Activated T-helper 1 cell treated with anti-CD3 and anti-CD28 coated beads, Interleukin-12 subunit alpha, Interleukin-12 subunit beta, Interleukin-2, Interleukin-4 antibody, amounts not matched to agents 30 ng/mL and 10 ng/mL and 1 ng/mL, durations not matched to agents 14 hours and 24 hours and 36 hours (primary cell): ENCODE measurements around the gene PSD2. TPM values are rescaled to one million over a fixed set of nuclear protein-coding genes. Genes with fewer than 3 reads are reported as not detected.

Source experiments
- DNase-seq: peaks from one replicate; pipeline ENCODE4 v3.0.0; 2021; ENCODE audit warnings: low spot score
- H3K27ac Mint-ChIP-seq: one replicate; pipeline ENCODE4 v1.8.0; 2021; ENCODE audit warnings: mild to moderate bottlenecking, mixed read lengths
- H3K27me3 Mint-ChIP-seq: one replicate; pipeline ENCODE4 v1.8.0; 2022; ENCODE audit warnings: mild to moderate bottlenecking, moderate library complexity, mixed read lengths; ENCODE audit not compliant: insufficient read depth
- H3K36me3 Mint-ChIP-seq: one replicate; pipeline ENCODE4 v1.8.0; 2021; ENCODE audit warnings: low read depth, mixed read lengths
- H3K4me1 Mint-ChIP-seq: one replicate; pipeline ENCODE4 v1.8.0; 2021; ENCODE audit warnings: low read depth, mixed read lengths
- H3K4me3 Mint-ChIP-seq: one replicate; pipeline ENCODE4 v1.8.0; 2021; ENCODE audit warnings: mild to moderate bottlenecking, moderate library complexity, mixed read lengths
- H3K9me3 Mint-ChIP-seq: one replicate; pipeline ENCODE4 v1.8.0; 2021; ENCODE audit warnings: mixed read lengths
- intact Hi-C: fragments of 100-400 bp; cut with micrococcal nuclease; formaldehyde crosslinking; loops from one replicate; pipeline ENCODE4 v1.15.1; 2024
- total RNA-seq: library from RNA; stranded (reverse); gene quantifications from 2 replicates; pipeline ENCODE4 v1.2.3, GENCODE V29; 2022

PSD2 gene
- not detected in 2 replicates for total RNA-seq

GRCh38 chr5:139795074-139796001 is at the start of gene PSD2:
Gene PSD2 (plus strand): TSS chr5:139795808. CDS start chr5:139809441, 13,633 bp downstream.
- no peaks in the 10 kb centered on the region for H3K4me1 Mint-ChIP-seq
- intact Hi-C loops, result no loop called here
- no peak for DNase-seq
- H3K9me3 Mint-ChIP-seq, result no peaks in the 10 kb centered on the region
- H3K27me3 Mint-ChIP-seq, result peaks cover 63% of the 10 kb centered on the region
- no peaks in the 10 kb centered on the region for H3K36me3 Mint-ChIP-seq
- no peak within 1 kb of the TSS for H3K4me3 Mint-ChIP-seq
- H3K27ac Mint-ChIP-seq, result no peak within 1 kb of the TSS

- H3K4me3 Mint-ChIP-seq, result peak overlapping the region; percentile 85
- H3K4me1 Mint-ChIP-seq, result peaks cover 29% of the 10 kb centered on the region
- peak overlapping the region; percentile 80 for H3K27ac Mint-ChIP-seq
- H3K9me3 Mint-ChIP-seq, result no peaks in the 10 kb centered on the region
- peaks cover 2% of the 10 kb centered on the region for H3K36me3 Mint-ChIP-seq
- peaks cover 50% of the 10 kb centered on the region for H3K27me3 Mint-ChIP-seq
- intact Hi-C loops, result loop anchor here (1.0 to 10.0 kb wide), 5 partner anchors 18 to 332 kb away; no protein-coding TSS in a partner anchor
- DNase-seq, result peak; percentile 45
Observed at GRCh38 chr5:139746691-139747582, 48.7 kb upstream of the PSD2 start.

GRCh38 chr5:139747583-139748504 is 47.8 kb upstream of the PSD2 start:
- Mint-ChIP-seq H3K27ac (peak overlapping the region; percentile 80), H3K4me1 (peaks cover 38% of the 10 kb centered on the region), H3K36me3 (peaks cover 2% of the 10 kb centered on the region), H3K4me3 (peak overlapping the region; percentile 85), H3K9me3 (no peaks in the 10 kb centered on the region), H3K27me3 (peaks cover 58% of the 10 kb centered on the region)
- intact Hi-C loops, result loop anchor here (1.0 to 10.0 kb wide), 5 partner anchors 17 to 333 kb away; no protein-coding TSS in a partner anchor
- DNase-seq, result peak; percentile 17

GRCh38 chr5:139748505-139748826 is 47.1 kb upstream of the PSD2 start:
- no peak for DNase-seq
- no peaks in the 10 kb centered on the region for H3K9me3 Mint-ChIP-seq
- peaks cover 59% of the 10 kb centered on the region for H3K27me3 Mint-ChIP-seq
- peaks cover 40% of the 10 kb centered on the region for H3K4me1 Mint-ChIP-seq
- H3K36me3 Mint-ChIP-seq, result peaks cover 2% of the 10 kb centered on the region
- peak overlapping the region; percentile 64 for H3K27ac Mint-ChIP-seq
- peak overlapping the region; percentile 76 for H3K4me3 Mint-ChIP-seq
- intact Hi-C loops, result loop anchor here (10.0 kb wide), 1 partner anchor 334 kb away; no protein-coding TSS in a partner anchor

GRCh38 chr5:139749242-139749641 is 46.4 kb upstream of the PSD2 start:
- DNase-seq, result no peak
- H3K27me3 Mint-ChIP-seq, result peaks cover 59% of the 10 kb centered on the region
- intact Hi-C loops, result loop anchor here (10.0 kb wide), 1 partner anchor 334 kb away; no protein-coding TSS in a partner anchor
- no peak overlapping the region for H3K27ac Mint-ChIP-seq
- peaks cover 2% of the 10 kb centered on the region for H3K36me3 Mint-ChIP-seq
- peaks cover 40% of the 10 kb centered on the region for H3K4me1 Mint-ChIP-seq
- peak overlapping the region; percentile 40 for H3K4me3 Mint-ChIP-seq
- no peaks in the 10 kb centered on the region for H3K9me3 Mint-ChIP-seq

GRCh38 chr5:139751236-139751635 is 44.4 kb upstream of the PSD2 start:
- no peaks in the 10 kb centered on the region for H3K9me3 Mint-ChIP-seq

GRCh38 chr5:139752506-139753473 is 42.8 kb upstream of the PSD2 start:
- no peaks in the 10 kb centered on the region for H3K36me3 Mint-ChIP-seq
- H3K4me1 Mint-ChIP-seq, result peaks cover 40% of the 10 kb centered on the region
- no peak overlapping the region for H3K27ac Mint-ChIP-seq
- intact Hi-C loops, result no loop called here
- H3K4me3 Mint-ChIP-seq, result no peak overlapping the region
- no peak for DNase-seq
- H3K9me3 Mint-ChIP-seq, result no peaks in the 10 kb centered on the region
- H3K27me3 Mint-ChIP-seq, result peaks cover 71% of the 10 kb centered on the region

More at GRCh38 chr5:139751236-139751635, 44.4 kb upstream of the PSD2 start:
- intact Hi-C loops, result no loop called here
- Mint-ChIP-seq H3K27ac (no peak overlapping the region), H3K4me1 (peaks cover 45% of the 10 kb centered on the region), H3K4me3 (no peak overlapping the region), H3K27me3 (peaks cover 64% of the 10 kb centered on the region), H3K36me3 (peaks cover 2% of the 10 kb centered on the region)
- DNase-seq, result no peak

GRCh38 chr5:139755892-139756671 is 39.5 kb upstream of the PSD2 start:
- intact Hi-C loops, result no loop called here
- H3K27ac Mint-ChIP-seq, result no peak overlapping the region
- peaks cover 35% of the 10 kb centered on the region for H3K4me1 Mint-ChIP-seq
- DNase-seq, result no peak
- H3K9me3 Mint-ChIP-seq, result no peaks in the 10 kb centered on the region
- H3K27me3 Mint-ChIP-seq, result peaks cover 55% of the 10 kb centered on the region
- H3K4me3 Mint-ChIP-seq, result no peak overlapping the region
- H3K36me3 Mint-ChIP-seq, result no peaks in the 10 kb centered on the region

GRCh38 chr5:139756971-139757370 is 38.6 kb upstream of the PSD2 start:
- no peak overlapping the region for H3K27ac Mint-ChIP-seq
- H3K4me1 Mint-ChIP-seq, result peaks cover 30% of the 10 kb centered on the region
- H3K4me3 Mint-ChIP-seq, result no peak overlapping the region
- H3K27me3 Mint-ChIP-seq, result peaks cover 55% of the 10 kb centered on the region
- no peaks in the 10 kb centered on the region for H3K36me3 Mint-ChIP-seq
- DNase-seq, result no peak
- no peaks in the 10 kb centered on the region for H3K9me3 Mint-ChIP-seq
- intact Hi-C loops, result no loop called here

- H3K4me3 Mint-ChIP-seq, result no peak overlapping the region
- no peak overlapping the region for H3K27ac Mint-ChIP-seq
- peaks cover 20% of the 10 kb centered on the region for H3K4me1 Mint-ChIP-seq
- peaks cover 55% of the 10 kb centered on the region for H3K27me3 Mint-ChIP-seq
- no peaks in the 10 kb centered on the region for H3K9me3 Mint-ChIP-seq
- intact Hi-C loops, result no loop called here
- no peak for DNase-seq
- H3K36me3 Mint-ChIP-seq, result no peaks in the 10 kb centered on the region
Observed at GRCh38 chr5:139757727-139758509, 37.7 kb upstream of the PSD2 start.
